DND-41 (cell line): ENCODE results near the gene KCNG4.
"Not testable (repeated sequence)": the region's sequence is repeated elsewhere in the genome, so short reads cannot be mapped to it uniquely, and the experiment has no call there.

Experiments used
- ATAC-seq: fragments of 200-7000 bp; cut with Tn5 transposase; 3 replicates; pipeline ENCODE4 v1.9.1; 2021; ENCODE audit warnings: low read depth; ENCODE audit not compliant: insufficient read depth
- DNase-seq: peaks from one replicate; pipeline ENCODE4 v3.0.0-alpha.2; 2020
- H2AFZ ChIP-seq: 2 replicates; pipeline ENCODE4 v1.6.0; 2012; ENCODE audit warnings: low read depth, low read length
- H3K27ac ChIP-seq: 2 replicates; pipeline ENCODE4 v1.5.1; 2012; ENCODE audit warnings: low read length, inconsistent platforms
- H3K27me3 ChIP-seq: fragments of 200-600 bp; sonication (generic); 2 replicates; pipeline ENCODE4 v1.6.0; 2012; ENCODE audit warnings: low read length, mild to moderate bottlenecking, inconsistent platforms; ENCODE audit not compliant: insufficient read depth, poor library complexity
- H3K36me3 ChIP-seq: 2 replicates; pipeline ENCODE4 v1.5.1; 2012; ENCODE audit warnings: low read length, inconsistent platforms; ENCODE audit not compliant: insufficient read depth
- H3K4me1 ChIP-seq: 2 replicates; pipeline ENCODE4 v1.5.1; 2012; ENCODE audit warnings: mild to moderate bottlenecking, low read length; ENCODE audit not compliant: insufficient read depth
- H3K4me2 ChIP-seq: 2 replicates; pipeline ENCODE4 v1.6.0; 2012; ENCODE audit warnings: mild to moderate bottlenecking, moderate library complexity, low read length, inconsistent platforms; ENCODE audit not compliant: insufficient read depth
- H3K4me3 ChIP-seq, 2 experiments: fragments of 200-600 bp in 1 of 2; shearing (Covaris generic) in 1 of 2; 2 replicates each; pipeline ENCODE4 v1.5.1; 2012 to 2016; ENCODE audit warnings: inconsistent platforms in 2 of 2, low read length in 2 of 2, mild to moderate bottlenecking in 2 of 2, low read depth in 1 of 2, moderate library complexity in 1 of 2
- H3K79me2 ChIP-seq: 2 replicates; pipeline ENCODE4 v1.6.0; 2012; ENCODE audit warnings: low read length, inconsistent platforms; ENCODE audit not compliant: insufficient read depth
- H3K9ac ChIP-seq: 2 replicates; pipeline ENCODE4 v1.6.0; 2012; ENCODE audit warnings: low read depth, mild to moderate bottlenecking, inconsistent platforms, low read length, moderate library complexity
- H3K9me3 ChIP-seq: 2 replicates; pipeline ENCODE4 v1.5.1; 2012; ENCODE audit warnings: low read length, moderate library complexity, mild to moderate bottlenecking, inconsistent platforms; ENCODE audit not compliant: insufficient read depth, severe bottlenecking
- H4K20me1 ChIP-seq: 2 replicates; pipeline ENCODE4 v1.6.0; 2012; ENCODE audit warnings: low read length; ENCODE audit not compliant: insufficient read depth
- CTCF ChIP-seq: IDR thresholded peaks from 2 replicates; pipeline ENCODE4 v1.5.1; 2012; ENCODE audit warnings: borderline replicate concordance, low read length, moderate library complexity, mild to moderate bottlenecking; ENCODE audit not compliant: poor library complexity, severe bottlenecking; ENCODE audit errors: extremely low read depth
- EZH2 ChIP-seq: IDR thresholded peaks from 3 replicates; pipeline ENCODE4 v1.6.1; 2012; ENCODE audit warnings: borderline replicate concordance, low read depth, mild to moderate bottlenecking, moderate library complexity, low read length, inconsistent platforms; ENCODE audit not compliant: severe bottlenecking

KCNG4 gene

GRCh38 chr16:84220851-84221250 lies 19.0 kb downstream of the KCNG4 start:
- Histone ChIP-seq H3K27me3 (peaks cover 7% of the 10 kb centered on the region), H2AFZ (no peak overlapping the region), H3K36me3 (no peaks in the 10 kb centered on the region), H3K9ac (no peak overlapping the region), H3K4me2 (no peak overlapping the region), H3K9me3 (no peaks in the 10 kb centered on the region), H3K4me3 (no peak overlapping the region), H3K27ac (no peak overlapping the region), H3K79me2 (no peaks in the 10 kb centered on the region), H3K4me1 (no peaks in the 10 kb centered on the region), H4K20me1 (0 out of 2 replicates have a peak, but pooled peaks cover 5% of the 10 kb centered on the region)
- TF ChIP-seq CTCF (no peak), EZH2 (no peak)
- ATAC-seq (no peak), DNase-seq (no peak)

DNA sequence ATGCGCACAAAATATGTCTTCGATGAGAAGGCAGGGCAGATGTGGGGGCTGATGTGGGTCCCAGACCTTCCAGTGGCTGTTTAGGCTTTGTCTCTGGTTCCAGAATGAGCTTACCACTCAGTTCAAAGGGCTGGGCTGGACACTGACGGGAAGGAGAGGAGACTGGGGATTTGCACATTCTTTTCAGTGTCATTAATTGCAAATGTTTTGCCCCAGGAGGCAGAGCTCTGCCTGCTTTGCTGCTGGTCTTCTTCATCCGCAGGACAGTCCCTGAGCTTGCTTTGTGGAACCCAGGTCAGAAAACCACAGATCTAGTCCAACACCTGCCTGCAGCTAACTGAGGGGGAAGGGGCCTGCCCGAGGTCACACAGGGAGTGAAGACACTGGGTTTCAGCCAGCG lies 20.9 kb downstream of the KCNG4 start:
- Histone ChIP-seq H3K4me1 (no peaks in the 10 kb centered on the region), H3K79me2 (no peaks in the 10 kb centered on the region), H3K9ac (no peak overlapping the region), H2AFZ (no peak overlapping the region), H3K27me3 (peaks cover 4% of the 10 kb centered on the region), H4K20me1 (0 out of 2 replicates have a peak, but pooled peaks cover 5% of the 10 kb centered on the region), H3K4me2 (no peak overlapping the region), H3K36me3 (no peaks in the 10 kb centered on the region), H3K9me3 (no peaks in the 10 kb centered on the region), H3K27ac (no peak overlapping the region), H3K4me3 (no peak overlapping the region)
- TF ChIP-seq CTCF (no peak), EZH2 (no peak)
- DNase-seq, result no peak
- ATAC-seq, result no peak

- Histone ChIP-seq H3K4me1 (no peaks in the 10 kb centered on the region), H3K27me3 (peaks cover 4% of the 10 kb centered on the region), H4K20me1 (no peaks in the 10 kb centered on the region), H3K4me2 (no peak overlapping the region), H3K36me3 (no peaks in the 10 kb centered on the region), H3K4me3 (no peak overlapping the region), H3K27ac (no peak overlapping the region), H3K9ac (no peak overlapping the region), H3K79me2 (no peaks in the 10 kb centered on the region), H2AFZ (no peak overlapping the region), H3K9me3 (no peaks in the 10 kb centered on the region)
- DNase-seq (no peak), ATAC-seq (no peak)
- no peak for TF ChIP-seq CTCF
- no peak for TF ChIP-seq EZH2
Measured at GRCh38 chr16:84218176-84218823, 21.5 kb downstream of the KCNG4 start.

GRCh38 chr16:84216144-84216543 lies 23.7 kb downstream of the KCNG4 start:
- not testable (repeated sequence) for H3K4me1 ChIP-seq, H3K9ac ChIP-seq, H4K20me1 ChIP-seq, H3K4me3 ChIP-seq, ATAC-seq, H3K36me3 ChIP-seq, H3K27ac ChIP-seq, H3K79me2 ChIP-seq, H3K4me2 ChIP-seq, H3K27me3 ChIP-seq, H3K9me3 ChIP-seq, H2AFZ ChIP-seq, DNase-seq
